Breast epithelium (tissue), 3 donors: Measurements from ENCODE around the gene CARD9.

ENCODE experiments used
- POLR2A ChIP-seq: fragments of 450-650 bp; IDR thresholded peaks from one replicate; pipeline ENCODE4 v1.6.1; 2016; ENCODE audit warnings: antibody characterized with exemption, mild to moderate bottlenecking, moderate library complexity
- TF ChIP-seq, protein P1 (sequence below), 3 donors: fragments of 450-650 bp; IDR thresholded peaks; one replicate each; pipeline ENCODE4 v1.5.1; 2016 to 2017; ENCODE audit warnings: antibody characterized with exemption in 3 of 3, mild to moderate bottlenecking in 3 of 3, moderate library complexity in 3 of 3

DNA sequence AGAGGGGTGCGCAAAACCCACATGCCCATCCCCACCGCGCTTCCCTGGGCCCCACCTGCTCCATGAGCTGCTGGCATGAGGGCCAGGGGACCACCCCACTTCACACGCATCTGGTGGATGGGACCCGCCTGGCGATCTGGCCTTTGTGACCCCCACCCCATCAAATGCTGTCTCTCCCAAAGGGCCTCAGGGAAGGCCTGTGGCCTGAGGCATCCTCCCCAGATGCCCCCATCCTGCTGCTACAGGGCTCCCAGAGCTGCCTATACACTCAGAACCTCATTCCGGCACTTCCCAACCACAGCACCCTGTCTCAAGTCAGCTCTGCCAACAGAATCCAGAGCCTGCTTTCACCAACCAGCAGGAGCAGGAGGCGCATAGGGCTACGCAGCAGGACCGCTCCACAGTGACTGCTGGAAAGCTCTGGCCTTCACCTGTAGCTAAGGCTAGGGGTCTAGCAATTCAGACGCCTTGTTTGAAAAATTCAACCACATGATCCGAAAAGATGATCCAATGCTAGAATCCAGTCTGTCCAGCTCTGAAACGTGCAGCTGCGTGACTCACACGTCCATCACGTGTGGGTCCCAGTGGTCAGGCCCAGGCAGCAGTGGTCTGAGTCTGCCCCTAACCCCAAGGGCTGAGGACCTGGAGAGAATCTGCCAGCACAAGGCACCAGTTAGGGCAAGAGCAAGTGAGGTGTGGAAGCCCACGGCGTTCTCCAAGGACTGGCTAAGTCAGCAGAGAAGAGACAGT, 27.9 kb upstream of the CARD9 start:
- no peak for TF ChIP-seq POLR2A
- TF ChIP-seq, protein P1, sequence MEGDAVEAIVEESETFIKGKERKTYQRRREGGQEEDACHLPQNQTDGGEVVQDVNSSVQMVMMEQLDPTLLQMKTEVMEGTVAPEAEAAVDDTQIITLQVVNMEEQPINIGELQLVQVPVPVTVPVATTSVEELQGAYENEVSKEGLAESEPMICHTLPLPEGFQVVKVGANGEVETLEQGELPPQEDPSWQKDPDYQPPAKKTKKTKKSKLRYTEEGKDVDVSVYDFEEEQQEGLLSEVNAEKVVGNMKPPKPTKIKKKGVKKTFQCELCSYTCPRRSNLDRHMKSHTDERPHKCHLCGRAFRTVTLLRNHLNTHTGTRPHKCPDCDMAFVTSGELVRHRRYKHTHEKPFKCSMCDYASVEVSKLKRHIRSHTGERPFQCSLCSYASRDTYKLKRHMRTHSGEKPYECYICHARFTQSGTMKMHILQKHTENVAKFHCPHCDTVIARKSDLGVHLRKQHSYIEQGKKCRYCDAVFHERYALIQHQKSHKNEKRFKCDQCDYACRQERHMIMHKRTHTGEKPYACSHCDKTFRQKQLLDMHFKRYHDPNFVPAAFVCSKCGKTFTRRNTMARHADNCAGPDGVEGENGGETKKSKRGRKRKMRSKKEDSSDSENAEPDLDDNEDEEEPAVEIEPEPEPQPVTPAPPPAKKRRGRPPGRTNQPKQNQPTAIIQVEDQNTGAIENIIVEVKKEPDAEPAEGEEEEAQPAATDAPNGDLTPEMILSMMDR (IDR thresholded peaks at IDR 0.05): no peak
